Stomach (tissue), 4 donors: ENCODE data around the gene XCR1.

Source experiments
- CTCF ChIP-seq, 7 experiments: fragments of 450-650 bp in 4 of 7; fragments of 200-600 bp in 3 of 7; sonication (generic) in 3 of 7; IDR thresholded peaks; one replicate each; pipeline ENCODE4 v1.5.1; 2016 to 2019; ENCODE audit warnings: antibody characterized with exemption in 7 of 7, control low read depth in 2 of 7, mild to moderate bottlenecking in 1 of 7
- POLR2A ChIP-seq, 4 donors: fragments of 450-650 bp; IDR thresholded peaks; one replicate each; pipeline ENCODE4 v1.6.1; 2016; ENCODE audit warnings: antibody characterized with exemption in 4 of 4, control low read depth in 2 of 4, mild to moderate bottlenecking in 1 of 4, moderate library complexity in 1 of 4
- POLR2AphosphoS5 ChIP-seq, 3 donors: sonication (generic); formaldehyde crosslinking; IDR thresholded peaks; one replicate each; pipeline ENCODE4 v1.6.1; 2016; ENCODE audit warnings: antibody characterized with exemption in 3 of 3

GRCh38 chr3:45972534-45973402 is 54.5 kb downstream of the XCR1 start:
- TF ChIP-seq POLR2A (IDR thresholded peaks at IDR 0.05): no peak
- TF ChIP-seq POLR2AphosphoS5 (IDR thresholded peaks at IDR 0.05): peak in 1 of 3 donors; percentile 52
- TF ChIP-seq CTCF (IDR thresholded peaks at IDR 0.05): no peak
